Activated CD4-positive, alpha-beta T cell treated with anti-CD3 and anti-CD28 coated beads, Interleukin-2, amount 50 U/mL, for 16 hours (primary cell): ENCODE data around the gene ZBTB20.
A peak's percentile ranks its signal among the peaks of the same experiment; 100 is the strongest.
"Not testable (repeated sequence)": the region's sequence is repeated elsewhere in the genome, so short reads cannot be mapped to it uniquely, and the experiment has no call there.

Experiments
- DNase-seq: peaks from one replicate; pipeline ENCODE4 v3.0.0-alpha.2; 2020

ZBTB20 gene

GRCh38 chr3:114823061-114823460 lies 324.0 kb downstream of the ZBTB20 start:
- DNase-seq: no peak

GRCh38 chr3:114816052-114816451 lies 331.0 kb downstream of the ZBTB20 start:
- DNase-seq: no peak

- DNase-seq: not testable (repeated sequence)
Measured at GRCh38 chr3:114812541-114813238, 334.4 kb downstream of the ZBTB20 start.

- DNase-seq: peak; percentile 51
Measured at GRCh38 chr3:114809668-114810413, 337.2 kb downstream of the ZBTB20 start.

GRCh38 chr3:114804099-114804498 lies 343.0 kb downstream of the ZBTB20 start:
- DNase-seq: no peak

- no peak for DNase-seq
Measured at GRCh38 chr3:114803042-114803695, 343.9 kb downstream of the ZBTB20 start.

GRCh38 chr3:114800272-114801031 lies 346.6 kb downstream of the ZBTB20 start:
- DNase-seq: no peak

GRCh38 chr3:114799816-114800215 lies 347.3 kb downstream of the ZBTB20 start:
- DNase-seq: no peak

- DNase-seq: no peak
Measured at GRCh38 chr3:114796796-114797195, 350.3 kb downstream of the ZBTB20 start.

- no peak for DNase-seq
Measured at GRCh38 chr3:114794894-114795630, 352.0 kb downstream of the ZBTB20 start.

GRCh38 chr3:114792159-114792918 lies 354.7 kb downstream of the ZBTB20 start:
- DNase-seq: no peak

GRCh38 chr3:114790752-114791151 lies 356.3 kb downstream of the ZBTB20 start:
- no peak for DNase-seq

GRCh38 chr3:114789803-114790202 lies 357.3 kb downstream of the ZBTB20 start:
- DNase-seq: no peak

GRCh38 chr3:114775395-114775794 lies 371.7 kb downstream of the ZBTB20 start:
- DNase-seq: no peak

- no peak for DNase-seq
Measured at GRCh38 chr3:114770874-114771273, 376.2 kb downstream of the ZBTB20 start.

GRCh38 chr3:114764056-114764492 lies 383.0 kb downstream of the ZBTB20 start:
- no peak for DNase-seq

GRCh38 chr3:114762144-114762543 lies 384.9 kb downstream of the ZBTB20 start:
- no peak for DNase-seq

GRCh38 chr3:114760679-114761078 lies 386.4 kb downstream of the ZBTB20 start:
- DNase-seq: no peak

- DNase-seq: no peak
Measured at GRCh38 chr3:114758831-114759699, 388.0 kb downstream of the ZBTB20 start.

GRCh38 chr3:114756506-114757279 lies 390.4 kb downstream of the ZBTB20 start:
- no peak for DNase-seq
